Measurements from ENCODE around the gene DMRTA1. TPM values are rescaled to one million over a fixed set of nuclear protein-coding genes. Genes with fewer than 3 reads are reported as not detected.

DMRTA1 gene, protein sequence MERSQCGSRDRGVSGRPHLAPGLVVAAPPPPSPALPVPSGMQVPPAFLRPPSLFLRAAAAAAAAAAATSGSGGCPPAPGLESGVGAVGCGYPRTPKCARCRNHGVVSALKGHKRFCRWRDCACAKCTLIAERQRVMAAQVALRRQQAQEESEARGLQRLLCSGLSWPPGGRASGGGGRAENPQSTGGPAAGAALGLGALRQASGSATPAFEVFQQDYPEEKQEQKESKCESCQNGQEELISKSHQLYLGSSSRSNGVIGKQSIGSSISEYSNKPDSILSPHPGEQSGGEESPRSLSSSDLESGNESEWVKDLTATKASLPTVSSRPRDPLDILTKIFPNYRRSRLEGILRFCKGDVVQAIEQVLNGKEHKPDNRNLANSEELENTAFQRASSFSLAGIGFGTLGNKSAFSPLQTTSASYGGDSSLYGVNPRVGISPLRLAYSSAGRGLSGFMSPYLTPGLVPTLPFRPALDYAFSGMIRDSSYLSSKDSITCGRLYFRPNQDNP
- 1 to 10 TPM; 1.9 to 3.2 TPM for total RNA-seq
- 1 to 10 TPM; 1.8 to 3.3 (median 2.5) TPM for polyA plus RNA-seq (ENCODE audit: insufficient read length in 6 of 6)
- long read RNA-seq, donor 1, full-length matches to known transcripts, result 2 of 2 reads
- long read RNA-seq, donor 1, partial matches to known transcripts, result 0 of 2 reads
- long read RNA-seq, donor 1, other reads (novel, unspliced or antisense), result 0 of 2 reads
- long read RNA-seq, donor 2, full-length matches to known transcripts, result 3 of 3 reads
- long read RNA-seq, donor 2, partial matches to known transcripts, result 0 of 3 reads
- long read RNA-seq, donor 2, other reads (novel, unspliced or antisense), result 0 of 3 reads
- long read RNA-seq, donor 3, full-length matches to known transcripts, result 1 of 1 reads
- long read RNA-seq, donor 3, partial matches to known transcripts, result 0 of 1 reads
- long read RNA-seq, donor 3, other reads (novel, unspliced or antisense), result 0 of 1 reads
- long read RNA-seq, donor 4, full-length matches to known transcripts, result 2 of 2 reads
- long read RNA-seq, donor 4, partial matches to known transcripts, result 0 of 2 reads
- long read RNA-seq, donor 4, other reads (novel, unspliced or antisense), result 0 of 2 reads
- long read RNA-seq, donor 5, full-length matches to known transcripts, result 4 of 4 reads
- long read RNA-seq, donor 5, partial matches to known transcripts, result 0 of 4 reads
- long read RNA-seq, donor 5, other reads (novel, unspliced or antisense), result 0 of 4 reads
- long read RNA-seq, donor 6, full-length matches to known transcripts, result 1 of 1 reads
- long read RNA-seq, donor 6, partial matches to known transcripts, result 0 of 1 reads
- long read RNA-seq, donor 6, other reads (novel, unspliced or antisense), result 0 of 1 reads
- long read RNA-seq, donor 7, result 0 reads
- long read RNA-seq, donor 8, full-length matches to known transcripts, result 1 of 1 reads
- long read RNA-seq, donor 8, partial matches to known transcripts, result 0 of 1 reads
- long read RNA-seq, donor 8, other reads (novel, unspliced or antisense), result 0 of 1 reads
- long read RNA-seq, donor 9, result 0 reads
- long read RNA-seq, donor 10, full-length matches to known transcripts, result 4 of 5 reads
- long read RNA-seq, donor 10, partial matches to known transcripts, result 0 of 5 reads
- long read RNA-seq, donor 10, other reads (novel, unspliced or antisense), result 1 of 5 reads
- long read RNA-seq, donor 11, full-length matches to known transcripts, result 1 of 1 reads
- long read RNA-seq, donor 11, partial matches to known transcripts, result 0 of 1 reads
- long read RNA-seq, donor 11, other reads (novel, unspliced or antisense), result 0 of 1 reads
- long read RNA-seq, donor 12, full-length matches to known transcripts, result 2 of 2 reads
- long read RNA-seq, donor 12, partial matches to known transcripts, result 0 of 2 reads
- long read RNA-seq, donor 12, other reads (novel, unspliced or antisense), result 0 of 2 reads

DNA sequence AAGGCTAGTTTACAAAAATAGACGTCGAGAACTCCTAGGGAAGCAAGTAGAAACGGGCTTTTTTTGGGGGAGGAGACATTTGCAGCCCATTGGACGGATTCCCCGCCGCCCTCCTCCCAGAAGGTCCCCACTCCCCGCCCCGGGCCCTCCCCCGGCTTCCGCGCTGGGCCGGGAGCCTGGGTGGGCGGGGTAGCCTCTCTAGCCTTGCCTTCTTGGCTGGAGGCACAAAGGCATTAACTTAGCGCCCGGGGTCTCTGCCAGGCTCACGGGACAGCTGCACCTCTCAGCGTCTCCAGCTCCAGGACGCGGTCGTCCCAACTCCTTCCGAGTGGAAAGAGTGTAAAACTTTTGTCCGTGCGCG, at the start of gene DMRTA1:
Gene DMRTA1 (plus strand): TSS at position 236 of the 361 bp plus-strand sequence. CDS start 242 bp downstream, outside the sequence.
- H3K4me3 ChIP-seq, result peak within 1 kb of the TSS; percentile 56 to 58
- H3K27me3 ChIP-seq, result peaks cover 0 to 69% of the 10 kb centered on the region in 2 donors
- no peaks in the 10 kb centered on the region for H3K9me3 ChIP-seq
- peak within 1 kb of the TSS; percentile 83 to 91 for H3K27ac ChIP-seq
- peak; percentile 97 for ATAC-seq
- DNase-seq, result peak; percentile 61 to 90 (median 85)
- peaks cover 0 to 6% of the 10 kb centered on the region in 2 donors for H3K4me1 ChIP-seq
- intact Hi-C loops (cut with DNase I), result no loop called here
- H3K36me3 ChIP-seq, result no peaks in the 10 kb centered on the region
- TF ChIP-seq, protein P1, sequence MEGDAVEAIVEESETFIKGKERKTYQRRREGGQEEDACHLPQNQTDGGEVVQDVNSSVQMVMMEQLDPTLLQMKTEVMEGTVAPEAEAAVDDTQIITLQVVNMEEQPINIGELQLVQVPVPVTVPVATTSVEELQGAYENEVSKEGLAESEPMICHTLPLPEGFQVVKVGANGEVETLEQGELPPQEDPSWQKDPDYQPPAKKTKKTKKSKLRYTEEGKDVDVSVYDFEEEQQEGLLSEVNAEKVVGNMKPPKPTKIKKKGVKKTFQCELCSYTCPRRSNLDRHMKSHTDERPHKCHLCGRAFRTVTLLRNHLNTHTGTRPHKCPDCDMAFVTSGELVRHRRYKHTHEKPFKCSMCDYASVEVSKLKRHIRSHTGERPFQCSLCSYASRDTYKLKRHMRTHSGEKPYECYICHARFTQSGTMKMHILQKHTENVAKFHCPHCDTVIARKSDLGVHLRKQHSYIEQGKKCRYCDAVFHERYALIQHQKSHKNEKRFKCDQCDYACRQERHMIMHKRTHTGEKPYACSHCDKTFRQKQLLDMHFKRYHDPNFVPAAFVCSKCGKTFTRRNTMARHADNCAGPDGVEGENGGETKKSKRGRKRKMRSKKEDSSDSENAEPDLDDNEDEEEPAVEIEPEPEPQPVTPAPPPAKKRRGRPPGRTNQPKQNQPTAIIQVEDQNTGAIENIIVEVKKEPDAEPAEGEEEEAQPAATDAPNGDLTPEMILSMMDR (IDR thresholded peaks at IDR 0.05), result no peak

DNA sequence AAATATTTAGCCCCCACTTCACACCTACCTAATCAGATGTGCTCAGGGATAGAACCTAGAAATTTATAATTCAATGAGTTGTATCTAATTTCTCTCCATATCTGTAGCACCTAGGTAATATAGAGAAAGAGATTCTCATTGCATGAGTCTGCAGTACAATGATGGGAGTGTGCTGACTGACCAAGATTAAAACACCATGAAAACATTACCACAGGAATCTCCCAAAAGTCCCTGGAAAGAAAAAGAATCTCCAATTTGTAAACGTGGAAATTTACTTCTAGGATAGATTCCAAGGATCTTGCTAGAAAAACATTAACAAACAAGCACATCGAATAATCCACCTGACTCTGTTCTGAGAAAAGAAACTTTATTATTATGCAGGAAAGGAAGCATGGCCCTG, 45.0 kb upstream of the DMRTA1 start:
- Histone ChIP-seq H3K9me3 (no peaks in the 10 kb centered on the region), H3K4me3 (no peak overlapping the region), H3K36me3 (no peaks in the 10 kb centered on the region), H3K27me3 (no peaks in the 10 kb centered on the region), H3K4me1 (no peaks in the 10 kb centered on the region), H3K27ac (no peak overlapping the region)
- intact Hi-C loops (cut with DNase I), result no loop called here
- TF ChIP-seq, protein P1 (IDR thresholded peaks at IDR 0.05), result no peak
- no peak for DNase-seq
- ATAC-seq, result no peak

DNA sequence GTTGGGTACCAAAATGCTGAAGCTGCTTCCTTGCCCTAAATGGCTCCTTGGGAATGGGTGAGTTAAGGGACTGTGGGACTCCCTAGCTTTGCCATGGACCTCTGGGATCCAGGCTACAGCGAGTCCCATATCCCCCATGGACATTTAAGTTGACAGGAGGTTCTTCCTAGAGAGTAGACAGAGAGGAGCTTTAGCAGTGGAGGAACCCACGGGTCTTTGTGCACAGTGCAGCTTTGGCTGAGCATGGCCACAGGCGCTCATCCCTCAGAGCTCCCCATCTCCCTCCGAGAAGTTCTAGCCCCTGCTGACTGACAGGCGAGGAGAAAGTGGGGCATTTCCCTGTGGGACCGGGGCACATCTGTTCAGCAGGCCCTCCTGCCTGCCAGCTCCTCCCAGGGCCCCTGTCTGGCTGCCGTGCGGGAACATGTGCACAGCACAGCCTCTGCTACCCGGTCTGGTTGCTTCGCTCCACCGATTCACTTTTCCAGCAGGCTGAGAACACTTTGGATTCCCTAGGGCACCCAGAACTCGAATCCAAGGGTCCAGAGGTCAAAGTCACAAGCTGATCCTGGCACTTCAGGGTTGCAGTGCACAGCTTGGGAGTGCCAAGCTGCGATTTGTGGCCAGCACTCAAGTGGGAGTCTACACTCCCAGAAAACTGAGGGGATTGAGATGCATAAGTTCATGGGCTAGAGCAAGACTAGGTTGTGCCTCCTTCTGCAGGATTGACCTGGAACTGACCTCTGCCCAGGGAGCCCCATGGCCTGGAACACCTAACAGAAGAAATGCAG, 40.6 kb upstream of the DMRTA1 start:
- TF ChIP-seq, protein P1 (IDR thresholded peaks at IDR 0.05), result no peak
- DNase-seq (peak in 1 of 4 donors; percentile 36), ATAC-seq (no peak)
- Histone ChIP-seq H3K36me3 (no peaks in the 10 kb centered on the region), H3K27me3 (no peaks in the 10 kb centered on the region), H3K4me3 (no peak overlapping the region), H3K27ac (no peak overlapping the region), H3K4me1 (no peaks in the 10 kb centered on the region), H3K9me3 (no peaks in the 10 kb centered on the region)
- intact Hi-C loops (cut with DNase I), result no loop called here

DNA sequence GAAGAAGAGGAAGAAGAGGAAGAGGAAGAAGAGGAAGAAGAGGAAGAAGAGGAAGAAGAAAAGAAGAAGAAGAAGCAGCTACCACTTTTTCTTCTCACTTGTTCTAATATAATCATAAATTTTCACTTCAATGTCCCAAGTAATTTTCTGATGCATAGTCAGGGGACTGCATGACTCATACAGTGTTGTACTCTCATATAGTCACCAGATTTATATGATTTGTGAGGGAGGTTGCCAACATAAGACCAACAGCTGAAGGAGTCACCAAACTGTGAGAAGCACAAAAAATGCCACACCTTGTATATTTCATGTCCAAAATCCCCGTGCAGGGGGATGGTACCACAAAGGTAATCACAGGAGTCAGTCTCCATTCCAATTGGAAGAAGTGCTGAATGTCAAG, 32.7 kb upstream of the DMRTA1 start:
- intact Hi-C loops (cut with DNase I), result no loop called here
- no peak for DNase-seq
- no peaks in the 10 kb centered on the region for H3K36me3 ChIP-seq
- no peak overlapping the region for H3K27ac ChIP-seq
- peaks cover 0 to 6% of the 10 kb centered on the region in 2 donors for H3K9me3 ChIP-seq
- TF ChIP-seq, protein P1 (IDR thresholded peaks at IDR 0.05), result no peak
- ATAC-seq, result no peak
- no peaks in the 10 kb centered on the region for H3K27me3 ChIP-seq
- H3K4me3 ChIP-seq, result no peak overlapping the region
- no peaks in the 10 kb centered on the region for H3K4me1 ChIP-seq

Data from left lung (tissue), 14 donors.